Fibroblast of mammary gland (primary cell): ENCODE data around the gene CERS4.
"Not testable (repeated sequence)": the region's sequence is repeated elsewhere in the genome, so short reads cannot be mapped to it uniquely, and the experiment has no call there.

Experiments used
- DNase-seq: peaks from one replicate; pipeline ENCODE4 v3.0.0-alpha.2; 2010; ENCODE audit warnings: low read depth
- H3K4me3 ChIP-seq: 2 replicates; pipeline ENCODE4 v1.5.1; 2011; ENCODE audit warnings: low read depth, mild to moderate bottlenecking, low read length, moderate library complexity; ENCODE audit not compliant: control insufficient read depth
- CTCF ChIP-seq: conservative IDR thresholded peaks from 2 replicates; pipeline ENCODE4 v1.5.1; 2011; ENCODE audit warnings: low read depth, low read length, inconsistent platforms; ENCODE audit not compliant: control insufficient read depth, insufficient read depth

Gene CERS4

GRCh38 chr19:8259142-8259921, 50.2 kb downstream of the CERS4 start:
- no peak for TF ChIP-seq CTCF
- H3K4me3 ChIP-seq: no peak overlapping the region
- no peak for DNase-seq

- DNase-seq: no peak
- H3K4me3 ChIP-seq: no peak overlapping the region
- no peak for TF ChIP-seq CTCF
Observed at GRCh38 chr19:8259922-8260247, 50.7 kb downstream of the CERS4 start.

GRCh38 chr19:8261347-8261746, 52.2 kb downstream of the CERS4 start:
- TF ChIP-seq CTCF: no peak
- H3K4me3 ChIP-seq: no peak overlapping the region
- DNase-seq: no peak

- DNase-seq: no peak
- no peak for TF ChIP-seq CTCF
- no peak overlapping the region for H3K4me3 ChIP-seq
Observed at GRCh38 chr19:8261881-8262280, 52.7 kb downstream of the CERS4 start.

GRCh38 chr19:8262431-8262830, 53.3 kb downstream of the CERS4 start:
- no peak for DNase-seq
- TF ChIP-seq CTCF: no peak
- no peak overlapping the region for H3K4me3 ChIP-seq

- H3K4me3 ChIP-seq: not testable (repeated sequence)
Observed at GRCh38 chr19:8264248-8264647, 55.1 kb downstream of the CERS4 start.

GRCh38 chr19:8265872-8266271, 56.7 kb downstream of the CERS4 start:
- DNase-seq: no peak
- H3K4me3 ChIP-seq: no peak overlapping the region
- no peak for TF ChIP-seq CTCF

More at GRCh38 chr19:8264248-8264647, 55.1 kb downstream of the CERS4 start:
- DNase-seq: not testable (repeated sequence)
